ENCODE measurements around the gene ECEL1. TPM values are rescaled to one million over a fixed set of nuclear protein-coding genes. Genes with fewer than 3 reads are reported as not detected.

ECEL1 gene
- total RNA-seq, 1 donor from 2014 or later = 0.14 TPM

GRCh38 chr2:232513353-232513752 lies 25.7 kb upstream of the ECEL1 start:
- H3K36me3 Mint-ChIP-seq (ENCODE audit: low read depth, unreplicated experiment) = no peaks in the 10 kb centered on the region
- FAIRE-seq (no peak), DNase-seq (ENCODE audit: low read depth) (no peak)

DNA sequence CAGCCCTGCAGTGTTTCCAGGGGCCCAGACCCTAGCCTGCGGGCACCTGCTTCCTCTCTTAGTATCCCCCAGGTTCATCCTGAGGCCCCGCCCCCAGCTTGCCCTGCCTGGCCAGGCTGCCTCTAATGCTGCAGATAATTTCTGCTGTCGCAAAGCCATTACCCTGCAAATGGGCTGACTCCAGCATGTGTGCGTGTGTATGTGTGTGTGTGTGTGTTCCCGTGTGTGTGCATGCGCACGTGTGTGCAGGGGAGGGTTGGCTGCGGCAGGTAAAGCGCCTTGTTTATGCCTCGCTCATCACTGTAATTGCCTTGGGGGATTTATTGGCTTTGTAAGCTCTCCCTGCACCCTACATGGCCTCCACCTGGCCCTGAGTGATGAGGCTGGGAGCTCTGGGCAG lies 25.0 kb upstream of the ECEL1 start:
- Mint-ChIP-seq H3K4me3 (ENCODE audit: unreplicated experiment) (no peak overlapping the region), H3K27ac (ENCODE audit: unreplicated experiment) (no peak overlapping the region)
- no peak overlapping the region for H3K27ac ChIP-seq (ENCODE audit: low read depth, low read length)

More at GRCh38 chr2:232513353-232513752, 25.7 kb upstream of the ECEL1 start:
- Mint-ChIP-seq H3K27me3 (ENCODE audit: low read depth, unreplicated experiment) (peaks cover 67% of the 10 kb centered on the region), H3K4me1 (ENCODE audit: low read depth, unreplicated experiment) (no peaks in the 10 kb centered on the region), H3K4me3 (ENCODE audit: unreplicated experiment) (no peak overlapping the region), H3K27ac (ENCODE audit: unreplicated experiment) (no peak overlapping the region), H3K9me3 (ENCODE audit: unreplicated experiment) (no peaks in the 10 kb centered on the region)
- Histone ChIP-seq H3K27ac (ENCODE audit: low read depth, low read length) (no peak overlapping the region), H3K9me3 (ENCODE audit: insufficient read depth, low read depth, low read length) (no peaks in the 10 kb centered on the region), H4K20me1 (ENCODE audit: insufficient read depth, low read length) (no peaks in the 10 kb centered on the region), H2AFZ (ENCODE audit: low read depth, low read length) (no peak overlapping the region), H3K27me3 (ENCODE audit: insufficient read depth, low read length) (peaks cover 32% of the 10 kb centered on the region), H3K4me1 (ENCODE audit: insufficient read depth, low read length) (no peaks in the 10 kb centered on the region), H3K79me2 (ENCODE audit: insufficient read depth, low read length) (no peaks in the 10 kb centered on the region), H3K9ac (ENCODE audit: low read length) (no peak overlapping the region), H3K36me3 (ENCODE audit: insufficient read depth, low read length) (no peaks in the 10 kb centered on the region), H3K4me3 (ENCODE audit: insufficient read depth, low read depth, low read length) (no peak overlapping the region), H3K4me2 (ENCODE audit: low read length) (no peak overlapping the region)
- TF ChIP-seq EZH2 (IDR thresholded peaks at IDR 0.05; ENCODE audit: insufficient read depth, low read length) = no peak
- TF ChIP-seq, protein P1, sequence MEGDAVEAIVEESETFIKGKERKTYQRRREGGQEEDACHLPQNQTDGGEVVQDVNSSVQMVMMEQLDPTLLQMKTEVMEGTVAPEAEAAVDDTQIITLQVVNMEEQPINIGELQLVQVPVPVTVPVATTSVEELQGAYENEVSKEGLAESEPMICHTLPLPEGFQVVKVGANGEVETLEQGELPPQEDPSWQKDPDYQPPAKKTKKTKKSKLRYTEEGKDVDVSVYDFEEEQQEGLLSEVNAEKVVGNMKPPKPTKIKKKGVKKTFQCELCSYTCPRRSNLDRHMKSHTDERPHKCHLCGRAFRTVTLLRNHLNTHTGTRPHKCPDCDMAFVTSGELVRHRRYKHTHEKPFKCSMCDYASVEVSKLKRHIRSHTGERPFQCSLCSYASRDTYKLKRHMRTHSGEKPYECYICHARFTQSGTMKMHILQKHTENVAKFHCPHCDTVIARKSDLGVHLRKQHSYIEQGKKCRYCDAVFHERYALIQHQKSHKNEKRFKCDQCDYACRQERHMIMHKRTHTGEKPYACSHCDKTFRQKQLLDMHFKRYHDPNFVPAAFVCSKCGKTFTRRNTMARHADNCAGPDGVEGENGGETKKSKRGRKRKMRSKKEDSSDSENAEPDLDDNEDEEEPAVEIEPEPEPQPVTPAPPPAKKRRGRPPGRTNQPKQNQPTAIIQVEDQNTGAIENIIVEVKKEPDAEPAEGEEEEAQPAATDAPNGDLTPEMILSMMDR (IDR thresholded peaks at IDR 0.05; ENCODE audit: insufficient read depth, low read depth, low read length) = no peak

GRCh38 chr2:232511336-232511890 lies 23.8 kb upstream of the ECEL1 start:
- Histone ChIP-seq H2AFZ (ENCODE audit: low read depth, low read length) (no peak overlapping the region), H3K4me2 (ENCODE audit: low read length) (no peak overlapping the region), H3K9ac (ENCODE audit: low read length) (no peak overlapping the region), H3K27me3 (ENCODE audit: insufficient read depth, low read length) (peaks cover 38% of the 10 kb centered on the region), H3K9me3 (ENCODE audit: insufficient read depth, low read depth, low read length) (no peaks in the 10 kb centered on the region), H3K27ac (ENCODE audit: low read depth, low read length) (no peak overlapping the region), H3K79me2 (ENCODE audit: insufficient read depth, low read length) (no peaks in the 10 kb centered on the region), H3K4me1 (ENCODE audit: insufficient read depth, low read length) (no peaks in the 10 kb centered on the region), H3K4me3 (ENCODE audit: insufficient read depth, low read depth, low read length) (no peak overlapping the region), H4K20me1 (ENCODE audit: insufficient read depth, low read length) (no peaks in the 10 kb centered on the region), H3K36me3 (ENCODE audit: insufficient read depth, low read length) (no peaks in the 10 kb centered on the region)
- Mint-ChIP-seq H3K27me3 (ENCODE audit: low read depth, unreplicated experiment) (peaks cover 64% of the 10 kb centered on the region), H3K4me1 (ENCODE audit: low read depth, unreplicated experiment) (no peaks in the 10 kb centered on the region), H3K4me3 (ENCODE audit: unreplicated experiment) (no peak overlapping the region), H3K9me3 (ENCODE audit: unreplicated experiment) (no peaks in the 10 kb centered on the region), H3K36me3 (ENCODE audit: low read depth, unreplicated experiment) (no peaks in the 10 kb centered on the region), H3K27ac (ENCODE audit: unreplicated experiment) (no peak overlapping the region)
- no peak for FAIRE-seq
- TF ChIP-seq, protein P1 (IDR thresholded peaks at IDR 0.05; ENCODE audit: insufficient read depth, low read depth, low read length) = no peak
- TF ChIP-seq EZH2 (IDR thresholded peaks at IDR 0.05; ENCODE audit: insufficient read depth, low read length) = no peak
- DNase-seq (ENCODE audit: low read depth) = no peak

More for the DNA sequence above, 25.0 kb upstream of the ECEL1 start:
- TF ChIP-seq, protein P1 (IDR thresholded peaks at IDR 0.05; ENCODE audit: insufficient read depth, low read depth, low read length) = no peak
- no peak for TF ChIP-seq EZH2 (IDR thresholded peaks at IDR 0.05; ENCODE audit: insufficient read depth, low read length)
- Mint-ChIP-seq H3K36me3 (ENCODE audit: low read depth, unreplicated experiment) (no peaks in the 10 kb centered on the region), H3K27me3 (ENCODE audit: low read depth, unreplicated experiment) (peaks cover 63% of the 10 kb centered on the region), H3K9me3 (ENCODE audit: unreplicated experiment) (no peaks in the 10 kb centered on the region), H3K4me1 (ENCODE audit: low read depth, unreplicated experiment) (no peaks in the 10 kb centered on the region)
- H2AFZ ChIP-seq (ENCODE audit: low read depth, low read length) = no peak overlapping the region
- no peak overlapping the region for H3K4me3 ChIP-seq (ENCODE audit: insufficient read depth, low read depth, low read length)
- FAIRE-seq (no peak), DNase-seq (ENCODE audit: low read depth) (no peak)
- H3K27me3 ChIP-seq (ENCODE audit: insufficient read depth, low read length) = peaks cover 32% of the 10 kb centered on the region
- no peaks in the 10 kb centered on the region for H4K20me1 ChIP-seq (ENCODE audit: insufficient read depth, low read length)
- no peaks in the 10 kb centered on the region for H3K79me2 ChIP-seq (ENCODE audit: insufficient read depth, low read length)
- no peak overlapping the region for H3K9ac ChIP-seq (ENCODE audit: low read length)
- H3K4me2 ChIP-seq (ENCODE audit: low read length) = no peak overlapping the region
- no peaks in the 10 kb centered on the region for H3K9me3 ChIP-seq (ENCODE audit: insufficient read depth, low read depth, low read length)
- no peaks in the 10 kb centered on the region for H3K4me1 ChIP-seq (ENCODE audit: insufficient read depth, low read length)
- H3K36me3 ChIP-seq (ENCODE audit: insufficient read depth, low read length) = no peaks in the 10 kb centered on the region
